ENCODE data around the gene CFAP74. TPM values are rescaled to one million over a fixed set of nuclear protein-coding genes. Genes with fewer than 3 reads are reported as not detected.

CFAP74 gene
- total and polyA plus RNA-seq, 2 donors (not counting 3 experiments of a cell fraction or from before 2014, with no cell fraction given) = not detected

DNA sequence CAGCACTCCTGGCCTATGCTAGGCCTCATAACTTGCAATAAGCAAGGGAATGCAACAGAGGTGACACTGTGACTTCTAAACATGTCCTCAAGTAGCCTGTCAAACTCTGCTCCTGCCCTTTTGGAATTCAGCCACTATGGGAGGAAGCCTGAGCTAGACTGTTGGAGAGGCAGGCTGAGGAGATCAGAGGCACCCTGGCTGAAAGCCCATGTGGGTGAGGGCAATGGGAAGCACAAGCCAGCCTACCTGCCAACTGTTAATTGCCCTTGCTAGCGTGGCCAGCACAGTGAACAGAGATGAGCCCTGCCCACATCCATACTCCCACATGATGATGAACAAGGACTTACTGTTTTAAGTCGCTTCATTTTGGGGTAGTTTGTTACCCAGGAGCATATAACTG is 130.4 kb downstream of the CFAP74 start:
- Histone ChIP-seq H3K27ac (ENCODE audit: insufficient read depth, low read depth, low read length) (no peak overlapping the region), H3K9ac (replicated peaks; ENCODE audit: extremely low read depth, insufficient read depth, low read length) (no peak overlapping the region), H3K4me3 (replicated peaks in 1 of 3; ENCODE audit: insufficient read depth in 1 of 3, low read depth in 1 of 3, low read length in 3 of 3) (no peak overlapping the region), H4K20me1 (replicated peaks; ENCODE audit: control insufficient read depth, extremely low read depth, insufficient read depth, low read length) (peaks cover 16% of the 10 kb centered on the region), H3K36me3 (ENCODE audit: control insufficient read depth in 2 of 2, extremely low read depth in 1 of 2, insufficient read depth in 2 of 2, low read length in 2 of 2) (peaks cover 3 to 13% of the 10 kb centered on the region in 2 experiments), H3K9me1 (replicated peaks; ENCODE audit: control insufficient read depth, extremely low read depth, insufficient read depth, low read length) (no peaks in the 10 kb centered on the region), H3K4me2 (ENCODE audit: insufficient read depth, low read length) (no peak overlapping the region), H2AFZ (ENCODE audit: low read depth, low read length) (no peak overlapping the region), H3K4me1 (ENCODE audit: control insufficient read depth, extremely low read depth, insufficient read depth, low read length) (peaks cover 3% of the 10 kb centered on the region), H3K9me3 (replicated peaks; ENCODE audit: control insufficient read depth, insufficient read depth, low read length) (no peaks in the 10 kb centered on the region), H3K27me3 (ENCODE audit: control insufficient read depth in 2 of 2, insufficient read depth in 2 of 2, low read length in 2 of 2) (no peaks in the 10 kb centered on the region), H3K79me2 (ENCODE audit: control insufficient read depth, insufficient read depth, low read length) (peaks cover 99% of the 10 kb centered on the region)
- ChIA-PET CTCF (interaction anchor here (1.5 to 2.6 kb wide), 2 partner anchors 10 to 15 kb away, joined by 3 to 9 read pairs; no protein-coding TSS in a partner anchor), POLR2A (no interaction called here)
- TF ChIP-seq POLR2AphosphoS5 (IDR thresholded peaks at IDR 0.05; ENCODE audit: insufficient read depth, low read depth, low read length) (no peak), MYC (IDR thresholded peaks at IDR 0.05; ENCODE audit: low read depth, low read length) (no peak), FOS (IDR thresholded peaks at IDR 0.05; ENCODE audit: borderline replicate concordance, insufficient read depth, low read length) (no peak), GATA2 (IDR thresholded peaks at IDR 0.05; ENCODE audit: insufficient read depth, insufficient read length, low read depth, low read length) (no peak), JUN (IDR thresholded peaks at IDR 0.05; ENCODE audit: borderline replicate concordance, insufficient read depth, insufficient read length, low read depth) (no peak), POLR2A (IDR thresholded peaks at IDR 0.05; ENCODE audit: low read depth, low read length) (no peak), EZH2 (IDR thresholded peaks at IDR 0.05; ENCODE audit: borderline replicate concordance, low read depth, low read length, severe bottlenecking) (no peak)
- TF ChIP-seq, protein P1, sequence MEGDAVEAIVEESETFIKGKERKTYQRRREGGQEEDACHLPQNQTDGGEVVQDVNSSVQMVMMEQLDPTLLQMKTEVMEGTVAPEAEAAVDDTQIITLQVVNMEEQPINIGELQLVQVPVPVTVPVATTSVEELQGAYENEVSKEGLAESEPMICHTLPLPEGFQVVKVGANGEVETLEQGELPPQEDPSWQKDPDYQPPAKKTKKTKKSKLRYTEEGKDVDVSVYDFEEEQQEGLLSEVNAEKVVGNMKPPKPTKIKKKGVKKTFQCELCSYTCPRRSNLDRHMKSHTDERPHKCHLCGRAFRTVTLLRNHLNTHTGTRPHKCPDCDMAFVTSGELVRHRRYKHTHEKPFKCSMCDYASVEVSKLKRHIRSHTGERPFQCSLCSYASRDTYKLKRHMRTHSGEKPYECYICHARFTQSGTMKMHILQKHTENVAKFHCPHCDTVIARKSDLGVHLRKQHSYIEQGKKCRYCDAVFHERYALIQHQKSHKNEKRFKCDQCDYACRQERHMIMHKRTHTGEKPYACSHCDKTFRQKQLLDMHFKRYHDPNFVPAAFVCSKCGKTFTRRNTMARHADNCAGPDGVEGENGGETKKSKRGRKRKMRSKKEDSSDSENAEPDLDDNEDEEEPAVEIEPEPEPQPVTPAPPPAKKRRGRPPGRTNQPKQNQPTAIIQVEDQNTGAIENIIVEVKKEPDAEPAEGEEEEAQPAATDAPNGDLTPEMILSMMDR (IDR thresholded peaks at IDR 0.05; ENCODE audit: extremely low read depth in 1 of 2, insufficient read depth in 1 of 2, low read depth in 1 of 2, low read length in 2 of 2) = no peak
- TF ChIP-seq, protein P2, sequence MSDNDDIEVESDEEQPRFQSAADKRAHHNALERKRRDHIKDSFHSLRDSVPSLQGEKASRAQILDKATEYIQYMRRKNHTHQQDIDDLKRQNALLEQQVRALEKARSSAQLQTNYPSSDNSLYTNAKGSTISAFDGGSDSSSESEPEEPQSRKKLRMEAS (IDR thresholded peaks at IDR 0.05; ENCODE audit: insufficient read depth, insufficient read length) = no peak
- no TSS peak for BruUV-seq (replicated peaks)
- intact Hi-C loops (cut with micrococcal nuclease) = no loop called here
- FAIRE-seq (no peak), DNase-seq (ENCODE audit: low read depth, low spot score) (no peak)
- dilution Hi-C loops (cut with MboI; ENCODE audit: extremely low pct_ligation_motif_present, low sequenced_read_pairs) = no loop called here

Measured in endothelial cell of umbilical vein (primary cell).